Panc1 (cell line): Measurements from ENCODE around the gene CD9. TPM values are rescaled to one million over a fixed set of nuclear protein-coding genes. Genes with fewer than 3 reads are reported as not detected.
"Not testable (repeated sequence)": the region's sequence is repeated elsewhere in the genome, so short reads cannot be mapped to it uniquely, and the experiment has no call there.

Experiments
- ATAC-seq: fragments of 200-7000 bp; cut with Tn5 transposase; 2 replicates; pipeline ENCODE4 v1.9.1; 2020; ENCODE audit warnings: mild to moderate bottlenecking, moderate library complexity
- BruUV-seq: library from RNA; stranded (reverse); fragments of 400-500 nt; replicated peaks from 2 replicates; lab custom pipeline; 2021; lab: Mats Ljungman, UMichigan
- CTCF ChIA-PET: fragments of 300-600 bp; sonication (Branson Sonifier 250); formaldehyde crosslinking; loops from one replicate; lab custom pipeline; 2022; ENCODE audit warnings: antibody characterized with exemption; lab: Charles Lee
- POLR2A ChIA-PET: fragments of 300-600 bp; sonication (Branson Sonifier 250); formaldehyde crosslinking; loops from one replicate; lab custom pipeline; 2022; ENCODE audit warnings: antibody characterized with exemption; lab: Charles Lee
- DNase-seq: peaks from one replicate; pipeline ENCODE4 v3.0.0-alpha.2; 2010; ENCODE audit warnings: low read depth, low spot score
- H3K27ac ChIP-seq: 2 replicates; pipeline ENCODE4 v1.5.1; 2011; ENCODE audit warnings: mild to moderate bottlenecking, low read length, inconsistent platforms
- H3K27me3 ChIP-seq: fragments of 200-500 bp; sonication (Bioruptor generic); 2 replicates; pipeline ENCODE4 v1.6.0; 2014; ENCODE audit warnings: low read length, inconsistent platforms; ENCODE audit not compliant: control insufficient read depth, insufficient read depth
- H3K36me3 ChIP-seq: fragments of 200-500 bp; sonication (Bioruptor generic); 2 replicates; pipeline ENCODE4 v1.5.1; 2014; ENCODE audit warnings: inconsistent platforms, mild to moderate bottlenecking, low read length, moderate library complexity; ENCODE audit not compliant: control insufficient read depth, insufficient read depth
- H3K4me1 ChIP-seq: 2 replicates; pipeline ENCODE4 v1.5.1; 2011; ENCODE audit warnings: inconsistent platforms, mild to moderate bottlenecking, low read length, moderate library complexity; ENCODE audit not compliant: control insufficient read depth, insufficient read depth
- H3K4me3 ChIP-seq, 2 experiments: 2 replicates each; pipeline ENCODE4 v1.5.1; 2011 to 2012; ENCODE audit warnings: low read depth in 2 of 2, low read length in 2 of 2, mild to moderate bottlenecking in 2 of 2, inconsistent platforms in 1 of 2, moderate library complexity in 1 of 2
- H3K9me3 ChIP-seq: fragments of 200-500 bp; sonication (Bioruptor generic); 2 replicates; pipeline ENCODE4 v1.5.1; 2014; ENCODE audit warnings: low read depth, mild to moderate bottlenecking, inconsistent platforms, low read length, moderate library complexity; ENCODE audit not compliant: control insufficient read depth, insufficient read depth
- CTCF ChIP-seq: fragments of 450-650 bp; IDR thresholded peaks from 2 replicates; pipeline ENCODE4 v1.5.1; 2017; ENCODE audit warnings: mild to moderate bottlenecking
- POLR2AphosphoS5 ChIP-seq: IDR thresholded peaks from 2 replicates; pipeline ENCODE4 v1.6.1; 2012; ENCODE audit warnings: mild to moderate bottlenecking, low read depth, low read length, moderate library complexity
- SIN3A ChIP-seq: IDR thresholded peaks from 2 replicates; pipeline ENCODE4 v1.6.1; 2012; ENCODE audit warnings: low read depth, mild to moderate bottlenecking, low read length, moderate library complexity, borderline replicate concordance; ENCODE audit not compliant: insufficient read depth
- TCF7L2 ChIP-seq: IDR thresholded peaks from 2 replicates; pipeline ENCODE4 v1.6.1; 2011; ENCODE audit warnings: mild to moderate bottlenecking, low read depth, low read length, inconsistent platforms
- in situ Hi-C: cut with HindIII; loops from 2 replicates; pipeline ENCODE4 v1.10.0; 2016; ENCODE audit warnings: low sequenced_read_pairs, low pct_unique_long_range_greater_than_20kb
- intact Hi-C: fragments of 100-400 bp; cut with micrococcal nuclease; formaldehyde crosslinking; loops from one replicate; pipeline ENCODE4 v1.10.0; 2022; ENCODE audit not compliant: unreplicated experiment
- total RNA-seq: library from RNA; stranded (reverse); gene quantifications from one replicate; pipeline ENCODE4 v1.2.1, GENCODE V29; 2021; ENCODE audit not compliant: unreplicated experiment
- TF ChIP-seq, protein P1 (sequence below), 2 experiments: IDR thresholded peaks; 2 replicates each; pipeline ENCODE4 v1.6.1; 2011 to 2012; ENCODE audit warnings: low read depth in 2 of 2, control low read depth in 1 of 2, low read length in 1 of 2, mild to moderate bottlenecking in 1 of 2, moderate library complexity in 1 of 2; ENCODE audit not compliant: insufficient read depth in 1 of 2

CD9 gene
- total RNA-seq, 1 experiment from 2014 or later, result 103 TPM

DNA sequence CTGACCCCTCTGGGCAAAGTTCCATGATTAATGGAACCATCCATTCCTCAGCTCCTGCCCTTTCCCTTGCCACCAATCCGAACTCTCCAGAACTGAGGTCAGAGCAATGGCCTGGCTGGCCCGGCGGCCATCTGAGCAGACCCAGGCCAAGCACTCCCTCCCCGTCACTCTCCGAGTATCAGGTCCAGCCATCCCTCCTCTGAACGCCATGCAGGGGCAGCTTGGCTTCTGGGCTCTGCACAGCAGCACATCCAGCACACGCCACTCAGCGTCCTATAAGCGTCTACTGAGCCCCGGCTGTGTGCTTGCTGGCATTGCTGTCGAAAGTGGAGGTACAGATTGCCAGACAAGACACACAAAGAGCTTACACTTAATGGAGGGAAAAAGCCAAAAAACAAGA lies 41.5 kb upstream of the CD9 start:
- Histone ChIP-seq H3K36me3 (no peaks in the 10 kb centered on the region), H3K27me3 (no peaks in the 10 kb centered on the region), H3K4me1 (no peaks in the 10 kb centered on the region), H3K27ac (no peak overlapping the region), H3K4me3 (no peak overlapping the region), H3K9me3 (no peaks in the 10 kb centered on the region)
- in situ Hi-C loops, result no loop called here
- ATAC-seq (no peak; the same call in 1 of the 2 replicates), DNase-seq (no peak)
- no TSS peak for BruUV-seq
- ChIA-PET CTCF (interaction anchor here (0.7 kb wide), 1 partner anchor 94 kb away, joined by 11 read pairs; no protein-coding TSS in a partner anchor), POLR2A (no interaction called here)
- intact Hi-C loops, result no loop called here
- TF ChIP-seq POLR2AphosphoS5 (no peak), SIN3A (no peak), CTCF (no peak), TCF7L2 (no peak)
- TF ChIP-seq, protein P1, sequence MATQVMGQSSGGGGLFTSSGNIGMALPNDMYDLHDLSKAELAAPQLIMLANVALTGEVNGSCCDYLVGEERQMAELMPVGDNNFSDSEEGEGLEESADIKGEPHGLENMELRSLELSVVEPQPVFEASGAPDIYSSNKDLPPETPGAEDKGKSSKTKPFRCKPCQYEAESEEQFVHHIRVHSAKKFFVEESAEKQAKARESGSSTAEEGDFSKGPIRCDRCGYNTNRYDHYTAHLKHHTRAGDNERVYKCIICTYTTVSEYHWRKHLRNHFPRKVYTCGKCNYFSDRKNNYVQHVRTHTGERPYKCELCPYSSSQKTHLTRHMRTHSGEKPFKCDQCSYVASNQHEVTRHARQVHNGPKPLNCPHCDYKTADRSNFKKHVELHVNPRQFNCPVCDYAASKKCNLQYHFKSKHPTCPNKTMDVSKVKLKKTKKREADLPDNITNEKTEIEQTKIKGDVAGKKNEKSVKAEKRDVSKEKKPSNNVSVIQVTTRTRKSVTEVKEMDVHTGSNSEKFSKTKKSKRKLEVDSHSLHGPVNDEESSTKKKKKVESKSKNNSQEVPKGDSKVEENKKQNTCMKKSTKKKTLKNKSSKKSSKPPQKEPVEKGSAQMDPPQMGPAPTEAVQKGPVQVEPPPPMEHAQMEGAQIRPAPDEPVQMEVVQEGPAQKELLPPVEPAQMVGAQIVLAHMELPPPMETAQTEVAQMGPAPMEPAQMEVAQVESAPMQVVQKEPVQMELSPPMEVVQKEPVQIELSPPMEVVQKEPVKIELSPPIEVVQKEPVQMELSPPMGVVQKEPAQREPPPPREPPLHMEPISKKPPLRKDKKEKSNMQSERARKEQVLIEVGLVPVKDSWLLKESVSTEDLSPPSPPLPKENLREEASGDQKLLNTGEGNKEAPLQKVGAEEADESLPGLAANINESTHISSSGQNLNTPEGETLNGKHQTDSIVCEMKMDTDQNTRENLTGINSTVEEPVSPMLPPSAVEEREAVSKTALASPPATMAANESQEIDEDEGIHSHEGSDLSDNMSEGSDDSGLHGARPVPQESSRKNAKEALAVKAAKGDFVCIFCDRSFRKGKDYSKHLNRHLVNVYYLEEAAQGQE (IDR thresholded peaks at IDR 0.05; ENCODE audit: insufficient read depth in 1 of 2, low read depth in 2 of 2, low read length in 1 of 2), result no peak

DNA sequence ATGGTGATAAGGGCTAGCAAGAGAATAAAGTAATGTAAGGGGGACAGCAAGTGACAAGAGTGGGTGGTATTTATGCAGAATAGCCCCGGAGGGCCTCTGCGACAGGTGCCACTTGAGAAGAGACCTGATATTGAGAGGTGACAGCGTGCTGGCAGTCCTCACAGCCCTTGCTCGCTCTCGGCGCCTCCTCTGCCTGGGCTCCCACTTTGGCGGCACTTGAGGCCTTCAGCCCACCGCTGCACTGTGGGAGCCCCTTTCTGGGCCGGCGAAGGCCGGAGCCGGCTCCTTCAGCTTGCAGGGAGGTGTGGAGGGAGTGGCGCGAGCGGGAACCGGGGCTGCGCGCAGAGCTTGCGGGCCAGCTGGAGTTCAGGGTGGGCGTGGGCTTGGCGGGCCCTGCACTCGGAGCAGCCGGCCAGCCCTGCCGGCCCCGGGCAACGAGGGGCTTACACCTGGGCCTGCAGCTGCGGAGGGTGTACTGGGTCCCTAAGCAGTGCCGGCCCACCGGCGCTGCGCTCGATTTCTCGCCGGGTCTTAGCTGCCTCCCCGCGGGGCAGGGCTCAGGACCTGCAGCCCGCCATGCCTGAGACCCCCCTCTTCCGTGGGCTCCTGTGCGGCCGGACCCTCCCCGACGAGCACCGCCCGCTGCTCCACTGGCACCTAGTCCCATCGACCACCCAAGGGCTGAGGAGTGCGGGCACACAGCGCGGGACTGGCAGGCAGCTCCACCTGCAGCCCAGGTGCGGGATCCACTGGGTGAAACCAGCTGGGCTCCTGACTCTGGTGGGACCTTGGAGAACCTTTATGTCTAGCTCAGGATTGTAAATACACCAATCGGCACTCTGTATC lies 40.8 kb upstream of the CD9 start:
- in situ Hi-C loops, intact Hi-C loops, DNase-seq, H3K4me3 ChIP-seq, H3K9me3 ChIP-seq, POLR2A ChIA-PET, H3K4me1 ChIP-seq, BruUV-seq, H3K27me3 ChIP-seq, H3K36me3 ChIP-seq, ATAC-seq, H3K27ac ChIP-seq: not testable (repeated sequence)
- CTCF ChIA-PET, result interaction anchor here (0.7 kb wide), 1 partner anchor 94 kb away, joined by 11 read pairs; no protein-coding TSS in a partner anchor

GRCh38 chr12:6160049-6160649 lies 40.1 kb upstream of the CD9 start:
- BruUV-seq, result not testable (repeated sequence)

More at GRCh38 chr12:6160049-6160649, 40.1 kb upstream of the CD9 start:
- H3K27ac ChIP-seq, H3K4me3 ChIP-seq, ATAC-seq, CTCF ChIA-PET, DNase-seq, H3K4me1 ChIP-seq, intact Hi-C loops, POLR2A ChIA-PET, in situ Hi-C loops, H3K9me3 ChIP-seq, H3K27me3 ChIP-seq, H3K36me3 ChIP-seq: not testable (repeated sequence)
